LHCN-M2 (cell line): Measurements from ENCODE around the gene EMB. TPM values are rescaled to one million over a fixed set of nuclear protein-coding genes. Genes with fewer than 3 reads are reported as not detected.
"Not testable (repeated sequence)": the region's sequence is repeated elsewhere in the genome, so short reads cannot be mapped to it uniquely, and the experiment has no call there.

Experiments
- DNase-seq: peaks from one replicate; pipeline ENCODE4 v3.0.0-alpha.2; 2012; ENCODE audit warnings: low read depth
- total RNA-seq: library from RNA; depleted of rRNA; stranded (reverse); fragments of >200 nt; gene quantifications from 2 replicates; pipeline ENCODE4 v1.2.3, GENCODE V29; 2014

EMB gene
- total RNA-seq, 1 experiment from 2014 or later = 56.6 TPM

GRCh38 chr5:50421184-50421950, 19.7 kb downstream of the EMB start:
- DNase-seq = not testable (repeated sequence)

GRCh38 chr5:50420343-50420935, 20.6 kb downstream of the EMB start:
- no peak for DNase-seq

- DNase-seq = not testable (repeated sequence)
Measured at GRCh38 chr5:50419656-50420055, 21.4 kb downstream of the EMB start.

- not testable (repeated sequence) for DNase-seq
Measured at GRCh38 chr5:50416637-50417036, 24.5 kb downstream of the EMB start.

GRCh38 chr5:50415912-50416311, 25.2 kb downstream of the EMB start:
- no peak for DNase-seq

- DNase-seq = not testable (repeated sequence)
Measured at GRCh38 chr5:50410932-50411331, 30.2 kb downstream of the EMB start.

GRCh38 chr5:50406877-50407276, 34.2 kb downstream of the EMB start:
- no peak for DNase-seq

- DNase-seq = no peak
Measured at GRCh38 chr5:50401336-50401735, 39.8 kb downstream of the EMB start.

GRCh38 chr5:50393925-50394609, 47.0 kb downstream of the EMB start:
- peak; percentile 90 for DNase-seq

- not testable (repeated sequence) for DNase-seq
Measured at GRCh38 chr5:50392289-50392688, 48.8 kb downstream of the EMB start.

- DNase-seq = not testable (repeated sequence)
Measured at GRCh38 chr5:50384381-50384780, 56.7 kb downstream of the EMB start.

- DNase-seq = not testable (repeated sequence)
Measured at GRCh38 chr5:50376696-50377095, 64.4 kb downstream of the EMB start.

- not testable (repeated sequence) for DNase-seq
Measured at GRCh38 chr5:50369287-50370033, 71.6 kb downstream of the EMB start.

- DNase-seq = no peak
Measured at GRCh38 chr5:50365426-50366251, 75.4 kb downstream of the EMB start.

GRCh38 chr5:50364535-50365309, 76.4 kb downstream of the EMB start:
- DNase-seq = peak; percentile 9

GRCh38 chr5:50359187-50359586, 81.9 kb downstream of the EMB start:
- DNase-seq = no peak

GRCh38 chr5:50352382-50352781, 88.7 kb downstream of the EMB start:
- DNase-seq = no peak
